K562 (cell line): ENCODE results near the gene TTC39C. TPM values are rescaled to one million over a fixed set of nuclear protein-coding genes. Genes with fewer than 3 reads are reported as not detected.

Experiments used
- ATAC-seq: fragments of 200-7000 bp; cut with Tn5 transposase; 3 replicates; pipeline ENCODE4 v1.9.1; 2020; ENCODE audit warnings: moderate library complexity
- BruUV-seq: library from RNA; stranded (reverse); fragments of 400-500 nt; replicated peaks from 2 replicates; lab custom pipeline; 2021; lab: Mats Ljungman, UMichigan
- CTCF ChIA-PET: fragments of 300-600 bp; formaldehyde crosslinking; extraction: SDS; loops from one replicate; lab custom pipeline; 2021; ENCODE audit warnings: low intra/inter-chr PET ratio; lab: Yijun Ruan, JAX
- POLR2A ChIA-PET: fragments of 300-600, 350-650 bp; sonication (Branson Sonifier 250); formaldehyde crosslinking; extraction: SDS; loops from one replicate; lab custom pipeline; 2021; ENCODE audit warnings: antibody characterized with exemption, inconsistent platforms; lab: Yijun Ruan, JAX
- DNase-seq, 4 experiments: peaks; one replicate each; pipeline versions ENCODE4 v3.0.0 to v3.0.0-alpha.2; 2011 to 2018; ENCODE audit warnings: low spot score in 3 of 4, mixed read lengths in 3 of 4; ENCODE audit errors: extremely low read depth in 1 of 4
- FAIRE-seq: peaks from 2 replicates; lab custom pipeline; 2011; peaks lifted over from hg19 to GRCh38; lab: Jason Lieb, UNC
- H2AFZ ChIP-seq: 2 replicates; pipeline ENCODE4 v1.6.0; 2011; ENCODE audit warnings: low read depth, low read length, control low read depth, inconsistent platforms
- H3K27ac ChIP-seq: fragments of 200-600 bp; 3 replicates; pipeline ENCODE4 v1.8.0; 2011; ENCODE audit warnings: low read depth, mild to moderate bottlenecking, control low read depth, inconsistent platforms, low read length, moderate library complexity, mixed read lengths; ENCODE audit errors: extremely low read depth
- H3K27me3 ChIP-seq, 2 experiments: fragments of 300-600 bp in 1 of 2; 2 replicates in 1 of 2; 3 replicates in 1 of 2; pipeline versions ENCODE4 v1.6.0 to v1.8.0; 2011; ENCODE audit warnings: inconsistent platforms in 2 of 2, low read length in 2 of 2, mild to moderate bottlenecking in 1 of 2, mixed read lengths in 1 of 2, moderate library complexity in 1 of 2; ENCODE audit not compliant: control insufficient read depth in 2 of 2, insufficient read depth in 2 of 2
- H3K36me3 ChIP-seq: fragments of 300-600 bp; 3 replicates; pipeline ENCODE4 v1.8.0; 2011; ENCODE audit warnings: mild to moderate bottlenecking, low read length, inconsistent platforms; ENCODE audit not compliant: control insufficient read depth, insufficient read depth
- H3K4me1 ChIP-seq, 2 experiments: fragments of 200-600 bp in 1 of 2; replicated peaks in 1 of 2; 2 replicates in 1 of 2; 3 replicates in 1 of 2; pipeline versions ENCODE4 v1.5.1 to v1.8.0; 2011; ENCODE audit warnings: inconsistent platforms in 2 of 2, low read length in 2 of 2, mild to moderate bottlenecking in 1 of 2, mixed read lengths in 1 of 2, moderate library complexity in 1 of 2; ENCODE audit not compliant: control insufficient read depth in 2 of 2, insufficient read depth in 2 of 2
- H3K4me2 ChIP-seq: 2 replicates; pipeline ENCODE4 v1.6.1; 2011; ENCODE audit warnings: low read length, control low read depth, inconsistent platforms, mixed read lengths; ENCODE audit not compliant: insufficient read depth
- H3K4me3 ChIP-seq: fragments of 200-600 bp; sonication (generic), shearing (Covaris generic); 2 replicates; pipeline ENCODE4 v1.5.1; 2016; ENCODE audit warnings: control low read depth, inconsistent platforms
- H3K79me2 ChIP-seq: fragments of 200-600 bp; 3 replicates; pipeline ENCODE4 v1.8.0; 2011; ENCODE audit warnings: low read length, inconsistent platforms; ENCODE audit not compliant: control insufficient read depth, insufficient read depth
- H3K9ac ChIP-seq, 2 experiments: 2 replicates each; pipeline versions ENCODE4 v1.6.0 to v1.6.1; 2011; ENCODE audit warnings: low read depth in 2 of 2, low read length in 2 of 2, control low read depth in 1 of 2, inconsistent platforms in 1 of 2, mild to moderate bottlenecking in 1 of 2, mixed read lengths in 1 of 2; ENCODE audit not compliant: insufficient read depth in 1 of 2
- H3K9me1 ChIP-seq: one replicate; pipeline ENCODE4 v1.6.0; 2011; ENCODE audit warnings: inconsistent platforms, mild to moderate bottlenecking, low read length, moderate library complexity; ENCODE audit not compliant: control insufficient read depth, insufficient read depth
- H3K9me3 ChIP-seq: replicated peaks from 2 replicates; pipeline ENCODE4 v1.5.1; 2011; ENCODE audit warnings: low read depth, low read length, inconsistent platforms; ENCODE audit not compliant: control insufficient read depth, insufficient read depth
- H4K20me1 ChIP-seq: replicated peaks from 2 replicates; pipeline ENCODE4 v1.6.1; 2011; ENCODE audit warnings: low read length, inconsistent platforms, mixed read lengths; ENCODE audit not compliant: control insufficient read depth, insufficient read depth
- CEBPB ChIP-seq: fragments of 450-650 bp; IDR thresholded peaks from 2 replicates; pipeline ENCODE4 v1.6.1; 2016; ENCODE audit warnings: missing genetic modification characterization, missing compliant biosample characterization
- NFIX ChIP-seq: fragments of 250-450 bp; sonication (Bioruptor Pico); IDR thresholded peaks from 2 replicates; pipeline ENCODE4 v1.4.0; 2020; ENCODE audit warnings: low read depth, mild to moderate bottlenecking, moderate library complexity
- NKRF ChIP-seq: fragments of 450-650 bp; IDR thresholded peaks from 2 replicates; pipeline ENCODE4 v1.6.1; 2016; ENCODE audit warnings: borderline replicate concordance
- SIN3B ChIP-seq: fragments of 450-650 bp; IDR thresholded peaks from 2 replicates; pipeline ENCODE4 v1.6.1; 2017; ENCODE audit warnings: low read depth, mild to moderate bottlenecking, moderate library complexity
- XRCC3 ChIP-seq: fragments of 450-650 bp; IDR thresholded peaks from 2 replicates; pipeline ENCODE4 v1.6.1; 2017; ENCODE audit warnings: mild to moderate bottlenecking, moderate library complexity
- ZBTB8A ChIP-seq: fragments of 450-650 bp; IDR thresholded peaks from 2 replicates; pipeline ENCODE4 v1.6.1; 2018; ENCODE audit warnings: mild to moderate bottlenecking, moderate library complexity; ENCODE audit not compliant: partially characterized antibody
- ZNF143 ChIP-seq: sonication (generic); formaldehyde crosslinking; IDR thresholded peaks from 2 replicates; pipeline ENCODE4 v1.9.0; 2022; ENCODE audit warnings: mild to moderate bottlenecking, missing genetic modification reagents
- ZNF57 ChIP-seq: fragments of 450-650 bp; formaldehyde crosslinking; IDR thresholded peaks from 2 replicates; pipeline ENCODE4 v1.4.0; 2020; ENCODE audit warnings: mild to moderate bottlenecking, moderate library complexity
- WGBS: fragments of 100-300 bp; shearing (Covaris generic); methylation state at CpG from one replicate; pipeline ENCODE4 v1.1.6; 2016; ENCODE audit warnings: low coverage, mixed read lengths; ENCODE audit not compliant: insufficient coverage; ENCODE audit errors: missing lambda C conversion rate; 5-methylcytosine and 5-hydroxymethylcytosine counted together
- in situ Hi-C: fragments of 300-500 bp; cut with MboI; formaldehyde crosslinking; loops from 4 replicates; pipeline ENCODE4 v1.15.0; 2018; ENCODE audit warnings: inconsistent platforms, mixed read lengths
- intact Hi-C: fragments of 100-400 bp; cut with micrococcal nuclease; formaldehyde crosslinking; loops from 2 replicates; pipeline ENCODE4 v1.14.2; 2022
- polyA plus RNA-seq, 8 experiments: library from polyadenylated mRNA; depleted of rRNA in 4 of 8; stranded (reverse) in 5 of 8; unstranded in 3 of 8; fragments of >200 nt; fragmentation: Nextera tagmentation in 2 of 8; fragmentation: Illumina TruSeq in 1 of 8; extraction: Ambion mirVana in 2 of 8; extraction: Trizol in 1 of 8; gene quantifications; 2 replicates each; pipeline versions ENCODE4 v1.2.1 to v1.2.3, GENCODE V29; 2011 to 2014; ENCODE audit warnings: inconsistent platforms in 1 of 8, missing spikeins in 1 of 8
- total RNA-seq, 7 experiments: library from RNA; depleted of rRNA in 6 of 7; stranded (reverse); fragments of >200 nt in 6 of 7; fragmentation: Illumina TruSeq in 2 of 7; extraction: Trizol in 2 of 7; gene quantifications; 2 replicates each; pipeline versions ENCODE4 v1.2.1 to v1.2.3, GENCODE V29; 2011 to 2021; ENCODE audit warnings: low replicate concordance in 1 of 7
- TF ChIP-seq, protein P1 (sequence below), 2 experiments: fragments of 450-650 bp; conservative IDR thresholded peaks; 2 replicates each; pipeline ENCODE4 v1.6.1; 2017; ENCODE audit warnings: mild to moderate bottlenecking in 2 of 2, moderate library complexity in 2 of 2

TTC39C gene
- total and polyA plus RNA-seq, 9 of the 15 experiments (the other 6 are each of a cell fraction or from before 2014, with no cell fraction given): 0.01 to 0.58 (median 0.18) TPM; not detected in 5

GRCh38 chr18:24026457-24026856 lies 11.9 kb downstream of the TTC39C start:
- Histone ChIP-seq H3K9ac (no peak overlapping the region), H3K4me1 (no peaks in the 10 kb centered on the region), H3K9me3 (no peaks in the 10 kb centered on the region), H3K4me2 (no peak overlapping the region), H3K9me1 (no peaks in the 10 kb centered on the region), H2AFZ (no peak overlapping the region), H3K4me3 (no peak overlapping the region), H4K20me1 (no peaks in the 10 kb centered on the region), H3K27me3 (peaks cover 3 to 18% of the 10 kb centered on the region in 2 experiments; a peak in 4 of 5 replicates), H3K27ac (no peak overlapping the region), H3K79me2 (no peaks in the 10 kb centered on the region), H3K36me3 (no peaks in the 10 kb centered on the region)
- CTCF ChIA-PET: no interaction called here
- ATAC-seq: no peak
- no peak for TF ChIP-seq NKRF
- TF ChIP-seq ZNF143 (CRISPR knock-in tag): no peak
- no peak for TF ChIP-seq CEBPB (tag)
- TF ChIP-seq XRCC3: no peak
- TF ChIP-seq, protein P1, sequence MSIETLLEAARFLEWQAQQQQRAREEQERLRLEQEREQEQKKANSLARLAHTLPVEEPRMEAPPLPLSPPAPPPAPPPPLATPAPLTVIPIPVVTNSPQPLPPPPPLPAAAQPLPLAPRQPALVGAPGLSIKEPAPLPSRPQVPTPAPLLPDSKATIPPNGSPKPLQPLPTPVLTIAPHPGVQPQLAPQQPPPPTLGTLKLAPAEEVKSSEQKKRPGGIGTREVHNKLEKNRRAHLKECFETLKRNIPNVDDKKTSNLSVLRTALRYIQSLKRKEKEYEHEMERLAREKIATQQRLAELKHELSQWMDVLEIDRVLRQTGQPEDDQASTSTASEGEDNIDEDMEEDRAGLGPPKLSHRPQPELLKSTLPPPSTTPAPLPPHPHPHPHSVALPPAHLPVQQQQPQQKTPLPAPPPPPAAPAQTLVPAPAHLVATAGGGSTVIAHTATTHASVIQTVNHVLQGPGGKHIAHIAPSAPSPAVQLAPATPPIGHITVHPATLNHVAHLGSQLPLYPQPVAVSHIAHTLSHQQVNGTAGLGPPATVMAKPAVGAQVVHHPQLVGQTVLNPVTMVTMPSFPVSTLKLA (conservative IDR thresholded peaks at IDR 0.05): no peak
- TF ChIP-seq ZNF57 (CRISPR knock-in tag): no peak
- no peak for TF ChIP-seq ZBTB8A
- no peak for TF ChIP-seq NFIX (CRISPR knock-in tag)
- TF ChIP-seq SIN3B: no peak
- in situ Hi-C loops: no loop called here
- WGBS: 0% methylated on average over 3 of the region's 3 CpGs
- BruUV-seq: no TSS peak
- DNase-seq: no peak
- intact Hi-C loops: no loop called here
- POLR2A ChIA-PET: interaction anchor here (1.0 kb wide), 1 partner anchor 56 kb away, joined by 3 read pairs; no protein-coding TSS in a partner anchor
- FAIRE-seq: no peak
